GM12873 (cell line): ENCODE data around the gene GALNT10.

ENCODE experiments used
- TF ChIP-seq, protein P1 (sequence below): IDR thresholded peaks from 2 replicates; pipeline ENCODE4 v1.5.1; 2012; ENCODE audit warnings: low read depth, mild to moderate bottlenecking, moderate library complexity, low read length, control low read depth; ENCODE audit not compliant: insufficient read depth; ENCODE audit errors: missing control alignments

The GALNT10 gene

DNA sequence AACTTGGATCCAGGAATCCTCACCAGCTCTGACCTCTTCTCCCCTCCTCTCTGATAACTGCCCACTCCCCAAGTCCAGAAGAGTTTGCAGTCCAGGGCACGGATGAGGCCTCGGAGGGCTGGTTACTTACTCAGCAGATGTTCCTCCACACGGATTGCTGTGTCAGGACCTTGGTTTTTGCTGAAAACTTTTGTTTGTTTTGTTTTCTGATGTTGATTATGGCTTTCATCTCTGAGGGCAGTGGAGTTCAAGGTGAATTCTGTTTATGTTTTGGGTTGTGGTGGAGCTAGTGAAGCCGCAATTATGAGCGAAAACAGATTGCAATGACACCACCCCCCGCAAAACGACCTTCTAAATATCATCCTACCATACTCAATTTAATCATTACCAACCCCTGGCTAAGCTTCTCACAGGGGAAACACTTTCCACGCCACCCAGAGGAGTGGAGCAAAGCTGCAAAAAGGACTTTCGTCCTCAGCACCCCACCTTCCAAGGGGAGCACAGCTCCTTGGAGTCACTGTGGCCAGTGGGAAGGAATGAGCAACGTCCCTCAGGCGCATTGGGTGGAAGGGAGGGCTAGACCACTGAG lies 162.5 kb downstream of the GALNT10 start:
- TF ChIP-seq, protein P1, sequence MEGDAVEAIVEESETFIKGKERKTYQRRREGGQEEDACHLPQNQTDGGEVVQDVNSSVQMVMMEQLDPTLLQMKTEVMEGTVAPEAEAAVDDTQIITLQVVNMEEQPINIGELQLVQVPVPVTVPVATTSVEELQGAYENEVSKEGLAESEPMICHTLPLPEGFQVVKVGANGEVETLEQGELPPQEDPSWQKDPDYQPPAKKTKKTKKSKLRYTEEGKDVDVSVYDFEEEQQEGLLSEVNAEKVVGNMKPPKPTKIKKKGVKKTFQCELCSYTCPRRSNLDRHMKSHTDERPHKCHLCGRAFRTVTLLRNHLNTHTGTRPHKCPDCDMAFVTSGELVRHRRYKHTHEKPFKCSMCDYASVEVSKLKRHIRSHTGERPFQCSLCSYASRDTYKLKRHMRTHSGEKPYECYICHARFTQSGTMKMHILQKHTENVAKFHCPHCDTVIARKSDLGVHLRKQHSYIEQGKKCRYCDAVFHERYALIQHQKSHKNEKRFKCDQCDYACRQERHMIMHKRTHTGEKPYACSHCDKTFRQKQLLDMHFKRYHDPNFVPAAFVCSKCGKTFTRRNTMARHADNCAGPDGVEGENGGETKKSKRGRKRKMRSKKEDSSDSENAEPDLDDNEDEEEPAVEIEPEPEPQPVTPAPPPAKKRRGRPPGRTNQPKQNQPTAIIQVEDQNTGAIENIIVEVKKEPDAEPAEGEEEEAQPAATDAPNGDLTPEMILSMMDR = no peak

- TF ChIP-seq, protein P1 = no peak
These were observed 164.6 kb downstream of the GALNT10 start for GRCh38 chr5:154355129-154355611.

DNA sequence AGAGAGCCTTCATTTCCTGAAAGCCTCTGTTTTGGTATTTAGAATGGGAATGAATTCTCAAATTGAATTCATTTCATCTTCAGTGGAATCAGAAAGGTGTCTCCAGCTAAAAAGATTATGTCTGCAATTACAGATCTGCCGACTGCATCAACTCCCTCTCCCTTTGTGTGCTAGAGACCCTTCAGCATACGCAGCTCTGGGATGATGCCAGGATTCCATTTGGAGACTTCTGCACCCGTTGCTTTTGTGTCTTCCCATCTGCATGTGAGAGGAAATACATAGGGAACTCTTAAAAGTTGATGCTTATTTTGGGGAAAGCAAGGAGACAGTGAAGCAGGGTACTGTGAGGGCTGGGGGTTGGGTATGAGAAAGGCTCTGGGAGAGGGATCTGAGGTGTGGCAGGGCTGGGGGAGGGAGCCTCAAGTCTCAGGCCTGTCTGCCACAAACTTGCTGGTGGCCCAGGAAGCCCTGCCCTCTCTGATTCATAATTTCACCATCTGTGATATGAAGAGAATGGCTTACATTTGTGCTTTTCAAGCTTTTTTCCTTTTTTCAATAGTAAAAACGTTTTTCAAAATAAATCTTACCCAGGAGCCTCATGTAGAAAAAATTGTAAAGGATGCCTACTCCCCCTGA lies 165.6 kb downstream of the GALNT10 start:
- TF ChIP-seq, protein P1 = no peak

DNA sequence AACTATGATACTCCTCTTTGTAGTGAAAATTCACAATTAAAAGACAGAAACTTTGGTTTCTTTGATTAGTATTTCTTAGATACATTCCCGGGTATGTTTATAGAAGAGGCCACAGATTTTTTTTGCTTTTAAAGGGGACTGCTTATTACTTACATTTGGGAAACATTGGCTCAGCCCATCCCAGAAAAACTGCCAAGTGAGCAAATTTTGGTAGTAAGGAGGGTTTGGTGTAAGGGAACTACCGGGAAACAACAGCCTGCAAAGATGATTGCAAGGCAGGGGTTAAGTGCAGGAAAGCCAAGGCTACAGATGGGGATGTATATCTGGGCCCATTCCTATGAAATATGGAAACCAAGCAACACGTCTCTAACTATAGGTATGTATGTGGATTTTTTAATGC lies 166.4 kb downstream of the GALNT10 start:
- TF ChIP-seq, protein P1 = no peak

GRCh38 chr5:154358516-154359220 lies 168.1 kb downstream of the GALNT10 start:
- TF ChIP-seq, protein P1 = no peak

GRCh38 chr5:154359221-154359573 lies 168.7 kb downstream of the GALNT10 start:
- TF ChIP-seq, protein P1 = no peak

DNA sequence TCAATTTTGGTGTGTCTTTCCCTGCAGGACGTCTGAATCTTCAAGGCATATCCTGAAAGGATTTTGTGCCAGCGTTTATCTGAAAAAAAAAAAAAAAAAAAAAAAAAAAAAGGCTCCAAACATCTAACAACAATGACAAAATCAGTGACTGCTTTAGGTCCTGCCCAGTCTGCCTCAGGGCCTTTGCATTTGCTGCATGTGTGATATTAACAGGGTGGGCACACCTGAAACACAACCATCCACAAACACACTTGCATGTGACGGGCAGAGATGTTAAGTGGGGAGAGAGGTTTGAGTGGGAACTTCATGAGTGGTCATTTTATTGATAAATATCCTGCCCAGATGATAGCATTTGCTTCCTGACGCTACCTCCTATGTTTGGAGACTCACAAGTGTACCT lies 172.9 kb downstream of the GALNT10 start:
- TF ChIP-seq, protein P1 = no peak
